Testis (tissue), 2 donors: ENCODE data around the gene BUB1.
"Not testable (repeated sequence)": the region's sequence is repeated elsewhere in the genome, so short reads cannot be mapped to it uniquely, and the experiment has no call there.

Experiments used
- CTCF ChIP-seq, 3 experiments: fragments of 450-650 bp in 2 of 3; fragments of 200-600 bp in 1 of 3; sonication (generic) in 1 of 3; IDR thresholded peaks; one replicate each; pipeline ENCODE4 v1.5.1; 2016 to 2019; ENCODE audit warnings: antibody characterized with exemption in 3 of 3, mild to moderate bottlenecking in 2 of 3, moderate library complexity in 1 of 3
- POLR2A ChIP-seq: fragments of 450-650 bp; IDR thresholded peaks from one replicate; pipeline ENCODE4 v1.6.1; 2017; ENCODE audit warnings: antibody characterized with exemption, mild to moderate bottlenecking, moderate library complexity

DNA sequence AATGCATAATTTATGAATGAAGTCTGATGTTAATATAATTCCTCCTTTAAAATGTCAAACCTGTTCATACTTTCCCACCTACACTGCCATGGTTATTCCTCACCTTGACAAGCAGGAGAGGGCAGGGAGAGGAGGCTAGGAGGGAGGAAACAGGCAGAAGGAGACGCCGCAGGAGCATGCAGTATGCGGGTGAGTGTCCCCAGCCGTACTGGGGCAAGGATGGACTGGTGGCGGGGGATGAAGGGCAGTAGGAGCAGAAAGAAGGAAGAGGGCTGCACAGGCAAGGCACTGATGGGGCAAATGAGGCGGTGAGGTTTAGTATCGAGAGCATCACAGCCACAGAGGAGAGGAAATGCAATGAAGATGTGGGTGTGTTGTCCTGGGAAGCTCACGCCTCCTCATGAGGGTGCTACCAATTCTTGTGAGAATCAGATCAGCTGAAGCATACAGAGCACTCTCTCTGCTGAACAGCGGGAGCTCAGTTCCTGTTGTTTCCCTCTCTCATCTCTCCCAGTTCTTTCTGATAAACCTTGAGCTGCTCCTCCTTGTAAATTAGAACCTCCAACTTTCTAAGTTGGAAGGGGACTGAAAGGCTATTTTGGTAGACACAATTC, 58.4 kb downstream of the BUB1 start:
- TF ChIP-seq POLR2A; CTCF (IDR thresholded peaks at IDR 0.05): not testable (repeated sequence)
